BLaER1 (cell line): ENCODE measurements around the gene PPFIA1.
"Not testable (repeated sequence)": the region's sequence is repeated elsewhere in the genome, so short reads cannot be mapped to it uniquely, and the experiment has no call there.

Experiments
- H3K27ac ChIP-seq: shearing (Covaris generic); formaldehyde crosslinking; 2 replicates; pipeline ENCODE4 v1.8.1; 2022
- H3K27me3 ChIP-seq: shearing (Covaris generic); formaldehyde crosslinking; 2 replicates; pipeline ENCODE4 v1.8.1; 2022
- H3K36me3 ChIP-seq: shearing (Covaris generic); formaldehyde crosslinking; 2 replicates; pipeline ENCODE4 v1.8.1; 2022
- H3K4me1 ChIP-seq: shearing (Covaris generic); formaldehyde crosslinking; 2 replicates; pipeline ENCODE4 v1.8.1; 2022
- H3K4me2 ChIP-seq: shearing (Covaris generic); formaldehyde crosslinking; 2 replicates; pipeline ENCODE4 v1.8.1; 2022
- H3K4me3 ChIP-seq: shearing (Covaris generic); formaldehyde crosslinking; 2 replicates; pipeline ENCODE4 v1.8.1; 2022
- H3K9ac ChIP-seq: shearing (Covaris generic); formaldehyde crosslinking; 2 replicates; pipeline ENCODE4 v1.8.1; 2022
- H3K9me3 ChIP-seq: shearing (Covaris generic); formaldehyde crosslinking; 2 replicates; pipeline ENCODE4 v1.8.1; 2022
- H4K20me1 ChIP-seq: shearing (Covaris generic); formaldehyde crosslinking; 2 replicates; pipeline ENCODE4 v1.8.1; 2022
- Cebpa-rat ChIP-seq: shearing (Covaris generic); IDR thresholded peaks from 2 replicates; pipeline ENCODE4 v1.8.1; 2022

PPFIA1 gene

DNA sequence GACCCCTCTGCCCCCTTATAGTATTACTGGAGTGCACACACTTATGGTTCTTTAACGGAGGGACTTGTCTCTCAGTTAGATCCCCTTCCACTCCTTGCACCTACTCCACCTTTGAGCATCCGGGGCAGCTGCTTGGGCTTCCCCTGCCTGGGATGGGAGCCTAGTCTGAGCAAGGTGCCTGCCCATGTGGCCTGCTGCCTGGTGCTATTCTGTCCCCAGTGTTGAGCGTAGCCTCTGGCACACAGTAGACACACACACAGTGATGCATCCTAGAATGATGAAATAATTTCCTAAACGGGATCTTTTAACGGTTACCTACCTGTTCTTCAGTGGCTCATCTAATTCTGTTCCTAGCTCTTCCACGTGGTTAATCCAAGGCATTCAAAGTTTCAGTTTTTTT is 22.4 kb downstream of the PPFIA1 start:
- H3K27me3 ChIP-seq: no peaks in the 10 kb centered on the region
- no peak for TF ChIP-seq Cebpa-rat
- no peak overlapping the region for H3K4me2 ChIP-seq
- peaks cover 12% of the 10 kb centered on the region for H3K9me3 ChIP-seq
- no peak overlapping the region for H3K27ac ChIP-seq
- no peak overlapping the region for H3K9ac ChIP-seq
- H3K36me3 ChIP-seq: peaks cover 72% of the 10 kb centered on the region
- no peaks in the 10 kb centered on the region for H3K4me1 ChIP-seq
- peaks cover 74% of the 10 kb centered on the region for H4K20me1 ChIP-seq
- H3K4me3 ChIP-seq: no peak overlapping the region

DNA sequence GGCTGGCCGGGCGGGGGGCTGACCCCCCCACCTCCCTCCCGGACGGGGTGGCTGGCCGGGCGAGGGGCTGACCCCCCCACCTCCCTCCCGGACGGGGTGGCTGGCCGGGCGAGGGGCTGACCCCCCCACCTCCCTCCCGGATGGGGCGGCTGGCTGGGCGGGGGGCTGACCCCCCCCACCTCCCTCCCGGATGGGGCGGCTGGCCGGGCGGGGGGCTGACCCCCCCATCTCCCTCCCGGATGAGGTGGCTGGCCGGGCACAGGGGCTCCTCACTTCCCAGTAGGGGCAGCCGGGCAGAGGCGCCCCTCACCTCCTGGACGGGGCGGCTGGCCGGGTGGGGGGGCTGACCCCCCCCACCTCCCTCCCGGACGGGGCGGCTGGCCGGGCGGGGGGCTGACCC is 24.7 kb downstream of the PPFIA1 start:
- H3K9ac ChIP-seq: not testable (repeated sequence)
- peaks cover 75% of the 10 kb centered on the region for H3K36me3 ChIP-seq

DNA sequence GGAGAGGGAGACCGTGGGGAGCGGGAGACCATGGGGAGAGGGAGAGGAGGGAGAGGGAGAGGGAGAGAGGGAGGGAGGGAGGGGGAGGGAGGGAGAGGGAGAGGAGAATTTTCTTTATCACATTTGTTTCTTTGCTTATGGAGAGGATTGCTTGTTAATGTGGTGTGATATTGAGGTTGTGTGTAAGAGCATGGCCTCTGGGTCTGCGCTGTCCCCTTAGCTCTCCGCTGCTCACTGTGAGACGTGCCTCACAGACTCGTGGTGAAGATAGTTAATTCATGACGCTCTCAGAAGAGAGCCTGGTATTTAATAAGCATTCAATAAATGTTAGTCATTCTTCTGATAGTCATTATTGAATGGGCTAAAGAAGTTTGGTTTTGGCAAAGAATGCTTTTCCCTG is 26.2 kb downstream of the PPFIA1 start:
- TF ChIP-seq Cebpa-rat: no peak
- H3K9me3 ChIP-seq: peaks cover 12% of the 10 kb centered on the region
- H4K20me1 ChIP-seq: peaks cover 75% of the 10 kb centered on the region
- H3K27me3 ChIP-seq: no peaks in the 10 kb centered on the region
- no peak overlapping the region for H3K4me2 ChIP-seq
- no peak overlapping the region for H3K4me3 ChIP-seq
- no peak overlapping the region for H3K27ac ChIP-seq
- H3K36me3 ChIP-seq: peaks cover 71% of the 10 kb centered on the region
- peaks cover under 1% of the 10 kb centered on the region; the same call in 1 of the 2 replicates for H3K4me1 ChIP-seq
- no peak overlapping the region for H3K9ac ChIP-seq

More for the DNA sequence above, 24.7 kb downstream of the PPFIA1 start:
- not testable (repeated sequence) for H3K4me2 ChIP-seq, H3K27me3 ChIP-seq, H3K4me1 ChIP-seq, H3K4me3 ChIP-seq, H3K27ac ChIP-seq
- Histone ChIP-seq H4K20me1 (peaks cover 75% of the 10 kb centered on the region), H3K9me3 (peaks cover 12% of the 10 kb centered on the region)

DNA sequence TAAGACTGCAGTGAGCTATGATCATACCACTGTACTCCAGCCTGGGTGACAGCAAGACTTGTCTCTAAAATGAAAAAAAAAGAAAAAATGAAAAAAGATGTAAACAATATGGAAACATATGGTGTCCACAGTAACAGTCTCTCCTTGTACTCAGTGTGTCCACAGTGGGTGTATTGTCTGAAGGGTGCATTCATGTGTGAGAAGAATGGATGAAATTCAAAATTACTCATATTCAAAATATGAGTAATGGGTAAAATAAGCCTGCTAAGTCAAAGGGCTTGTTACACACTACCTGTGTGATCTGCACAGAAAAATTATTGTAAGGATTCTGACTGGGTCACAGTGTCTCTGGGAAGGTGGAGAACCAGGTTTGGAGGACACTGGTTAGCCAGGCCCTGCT is 26.9 kb downstream of the PPFIA1 start:
- no peak overlapping the region for H3K9ac ChIP-seq
- no peak overlapping the region for H3K4me2 ChIP-seq
- H3K36me3 ChIP-seq: peaks cover 72% of the 10 kb centered on the region
- TF ChIP-seq Cebpa-rat: no peak
- H3K4me1 ChIP-seq: peaks cover 7% of the 10 kb centered on the region
- H3K9me3 ChIP-seq: peaks cover 12% of the 10 kb centered on the region
- H3K27me3 ChIP-seq: no peaks in the 10 kb centered on the region
- peaks cover 75% of the 10 kb centered on the region for H4K20me1 ChIP-seq
- no peak overlapping the region for H3K27ac ChIP-seq
- H3K4me3 ChIP-seq: no peak overlapping the region

DNA sequence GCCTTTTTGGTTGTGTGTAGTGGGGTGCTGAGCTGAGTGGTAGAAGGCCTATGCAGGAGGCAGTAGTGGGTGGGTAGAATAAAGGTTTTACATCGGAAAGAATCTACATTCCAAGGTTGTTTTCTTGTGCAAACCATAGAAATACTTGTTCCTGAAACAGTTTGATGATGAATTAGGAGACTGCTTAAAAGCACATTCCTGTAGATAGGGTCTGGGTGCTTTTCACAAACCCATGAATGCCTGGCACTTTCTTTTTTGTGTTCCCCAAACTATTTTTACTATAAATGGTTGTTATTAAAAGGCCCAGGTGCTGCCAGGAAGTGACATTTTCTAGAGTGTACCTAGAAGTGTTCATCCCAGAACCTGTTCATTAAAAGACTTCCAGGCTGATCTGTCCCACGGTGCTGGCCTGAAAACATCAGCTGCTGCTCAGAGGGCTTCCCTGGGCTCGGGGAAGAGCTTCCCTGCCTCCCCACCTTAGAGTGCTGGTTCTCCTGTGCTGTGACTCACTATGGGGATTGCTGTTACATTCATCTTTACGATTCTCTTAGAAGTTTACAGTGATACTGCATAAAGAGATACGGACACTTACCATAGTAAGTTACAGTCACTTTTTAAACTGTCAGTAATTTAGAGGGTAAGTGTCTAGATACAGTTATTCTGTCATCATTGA is 27.9 kb downstream of the PPFIA1 start:
- no peak overlapping the region for H3K27ac ChIP-seq

DNA sequence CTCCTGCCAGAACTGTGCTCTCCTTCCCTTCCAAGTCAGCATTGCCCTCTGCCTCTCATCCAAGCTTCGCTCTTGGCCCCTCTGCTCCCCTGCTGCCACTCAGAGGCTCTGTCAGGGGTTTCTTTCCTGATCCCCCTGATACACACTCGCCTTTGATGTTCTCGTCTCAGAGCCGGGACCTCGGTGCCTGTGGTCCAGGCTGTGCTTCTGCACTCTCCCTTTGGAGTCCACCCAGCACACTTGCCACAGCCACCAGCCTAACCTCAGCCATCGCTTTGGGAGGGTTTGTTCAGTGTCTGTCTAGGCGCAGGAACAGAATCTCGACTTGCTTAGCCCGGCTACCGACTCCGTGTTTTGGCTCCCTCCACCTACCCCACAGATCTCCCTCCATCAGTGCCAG is 29.1 kb downstream of the PPFIA1 start:
- H3K4me3 ChIP-seq: no peak overlapping the region
- no peak overlapping the region for H3K9ac ChIP-seq
- peaks cover 79% of the 10 kb centered on the region for H4K20me1 ChIP-seq
- H3K4me1 ChIP-seq: peaks cover 8% of the 10 kb centered on the region
- H3K27me3 ChIP-seq: no peaks in the 10 kb centered on the region
- no peak overlapping the region for H3K27ac ChIP-seq
- TF ChIP-seq Cebpa-rat: no peak
- H3K36me3 ChIP-seq: peaks cover 74% of the 10 kb centered on the region
- no peak overlapping the region for H3K4me2 ChIP-seq
- no peaks in the 10 kb centered on the region; the same call in 1 of the 2 replicates for H3K9me3 ChIP-seq

More for the DNA sequence above, 27.9 kb downstream of the PPFIA1 start:
- no peaks in the 10 kb centered on the region for H3K27me3 ChIP-seq
- no peak overlapping the region for H3K4me3 ChIP-seq
- H3K36me3 ChIP-seq: peaks cover 72% of the 10 kb centered on the region
- no peak overlapping the region for H3K4me2 ChIP-seq
- no peak for TF ChIP-seq Cebpa-rat
- H3K9me3 ChIP-seq: peaks cover 10% of the 10 kb centered on the region
- H3K9ac ChIP-seq: no peak overlapping the region
- peaks cover 8% of the 10 kb centered on the region for H3K4me1 ChIP-seq
- H4K20me1 ChIP-seq: peaks cover 75% of the 10 kb centered on the region

DNA sequence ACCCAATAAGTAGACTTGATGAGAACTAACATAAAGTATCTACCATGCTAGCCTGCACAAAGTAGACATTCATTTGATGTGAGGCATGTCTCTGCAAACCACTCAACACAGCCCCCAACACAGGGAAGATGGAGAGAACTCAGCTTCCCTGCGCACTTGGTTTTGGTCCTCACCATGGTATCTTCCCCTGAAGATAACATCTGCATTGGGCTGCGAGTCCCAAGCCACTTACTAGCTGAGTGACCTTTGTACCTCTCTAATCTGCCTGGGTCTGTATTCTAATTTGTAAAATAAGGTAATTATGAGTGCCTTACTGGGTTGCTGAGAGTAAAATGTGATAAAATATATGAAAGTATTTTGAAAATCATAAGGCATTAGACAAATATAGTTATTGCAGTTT is 30.7 kb downstream of the PPFIA1 start:
- Histone ChIP-seq H3K27ac (no peak overlapping the region), H3K36me3 (peaks cover 81% of the 10 kb centered on the region), H3K4me1 (peaks cover 8% of the 10 kb centered on the region), H3K9me3 (no peaks in the 10 kb centered on the region), H3K4me3 (no peak overlapping the region), H4K20me1 (peaks cover 94% of the 10 kb centered on the region), H3K4me2 (no peak overlapping the region), H3K27me3 (no peaks in the 10 kb centered on the region), H3K9ac (no peak overlapping the region)
- no peak for TF ChIP-seq Cebpa-rat

DNA sequence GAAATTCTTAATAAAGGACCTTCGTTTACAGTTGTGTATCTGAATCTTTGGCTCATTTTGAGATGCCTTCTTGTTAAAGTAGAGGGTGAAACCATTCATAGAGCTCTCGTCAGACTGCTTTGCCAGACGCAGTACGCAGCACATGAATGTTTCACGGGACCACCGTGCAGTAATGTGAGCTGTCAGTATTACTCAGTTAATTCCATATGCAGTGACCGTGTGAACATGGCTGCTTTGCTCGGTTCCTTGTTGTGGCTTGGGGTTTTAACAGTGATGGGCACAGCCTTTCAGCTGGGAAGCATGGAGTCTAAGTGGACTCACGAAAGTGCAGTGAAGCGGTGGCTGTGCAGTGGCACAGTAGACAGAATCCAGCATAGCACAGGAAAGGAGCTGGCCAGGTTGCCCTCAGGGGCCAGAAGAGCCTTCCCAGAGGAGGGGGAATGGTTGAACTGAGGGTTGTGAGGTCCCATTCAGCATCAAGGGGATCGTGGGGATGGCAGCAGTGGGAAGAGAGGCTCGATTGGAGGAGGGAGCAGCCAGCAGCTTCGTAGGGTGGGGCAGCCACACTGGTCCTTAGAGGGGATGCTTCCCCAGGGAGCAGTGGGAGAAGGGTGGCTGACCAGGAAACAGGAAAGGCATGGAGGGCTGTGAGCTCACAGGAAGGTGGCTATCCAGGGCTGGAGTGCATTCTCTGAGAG is 31.4 kb downstream of the PPFIA1 start:
- Histone ChIP-seq H3K9ac (no peak overlapping the region), H3K9me3 (no peaks in the 10 kb centered on the region), H3K4me3 (no peak overlapping the region), H3K36me3 (peaks cover 82% of the 10 kb centered on the region), H3K4me2 (no peak overlapping the region), H3K4me1 (peaks cover 8% of the 10 kb centered on the region), H3K27ac (peak overlapping the region; percentile 6; the same call in 1 of the 2 replicates), H4K20me1 (peaks cover 100% of the 10 kb centered on the region), H3K27me3 (no peaks in the 10 kb centered on the region)
- no peak for TF ChIP-seq Cebpa-rat

DNA sequence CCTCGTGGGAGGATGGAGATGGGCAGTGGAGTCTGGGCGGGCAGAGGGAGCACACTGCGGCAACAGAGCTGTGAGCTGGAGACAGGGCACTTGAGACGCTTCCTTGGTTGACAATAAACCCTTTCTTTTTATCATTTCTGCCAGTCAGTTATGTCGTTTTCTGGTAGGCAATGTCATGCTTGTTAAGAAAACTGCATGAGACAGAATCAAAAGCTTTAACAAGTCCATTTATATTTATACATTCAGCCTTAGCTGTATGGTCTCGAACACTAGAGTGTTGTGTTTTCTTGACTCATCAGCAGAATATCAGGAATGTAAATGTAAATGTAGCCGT is 31.9 kb downstream of the PPFIA1 start:
- no peak overlapping the region for H3K4me2 ChIP-seq

DNA sequence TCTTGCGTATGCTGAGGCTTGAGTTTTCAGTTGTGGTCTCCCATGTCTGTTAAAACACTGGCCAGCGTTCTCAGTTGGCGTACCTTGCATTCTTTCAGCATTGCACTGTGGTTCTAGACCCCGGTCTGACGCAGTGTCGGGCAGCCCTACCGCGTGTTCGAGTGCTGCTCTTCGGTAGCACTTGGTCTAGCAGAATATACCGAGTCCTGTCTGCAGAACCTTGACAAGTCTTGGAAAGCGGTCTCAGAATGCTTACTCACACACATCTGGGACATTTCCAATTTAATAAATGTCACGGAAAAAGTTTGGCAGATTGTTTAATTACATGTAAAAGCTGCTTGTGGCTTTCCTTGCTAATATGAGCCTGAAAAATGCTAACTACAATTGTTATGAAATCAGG is 32.6 kb downstream of the PPFIA1 start:
- Histone ChIP-seq H3K4me3 (no peak overlapping the region), H3K4me1 (peaks cover 8% of the 10 kb centered on the region), H3K27me3 (no peaks in the 10 kb centered on the region), H3K9ac (no peak overlapping the region), H3K36me3 (peaks cover 81% of the 10 kb centered on the region), H3K4me2 (no peak overlapping the region), H3K9me3 (no peaks in the 10 kb centered on the region), H4K20me1 (peaks cover 99% of the 10 kb centered on the region), H3K27ac (no peak overlapping the region)
- no peak for TF ChIP-seq Cebpa-rat

More for the DNA sequence above, 31.9 kb downstream of the PPFIA1 start:
- Histone ChIP-seq H3K4me1 (peaks cover 8% of the 10 kb centered on the region), H3K4me3 (no peak overlapping the region), H4K20me1 (peaks cover 99% of the 10 kb centered on the region), H3K27ac (peak overlapping the region; percentile 6; the same call in 1 of the 2 replicates), H3K9me3 (no peaks in the 10 kb centered on the region), H3K36me3 (peaks cover 81% of the 10 kb centered on the region), H3K9ac (no peak overlapping the region), H3K27me3 (no peaks in the 10 kb centered on the region)
- no peak for TF ChIP-seq Cebpa-rat
